ENCODE data around the gene FOXJ2.

Gene FOXJ2

GRCh38 chr12:8033153-8034044 is 883 bp downstream of the FOXJ2 start:
- H3K4me3 ChIP-seq (replicated peaks in 1 of 2; ENCODE audit: low read depth in 2 of 2, low read length in 2 of 2): peak overlapping the region; percentile 88 to 90
- no peak for TF ChIP-seq CTCF (IDR thresholded peaks at IDR 0.05; ENCODE audit: low read depth, low read length)
- DNase-seq (ENCODE audit: low read depth in 2 of 2): peak; percentile 37 to 53

- no peak for TF ChIP-seq CTCF (IDR thresholded peaks at IDR 0.05; ENCODE audit: low read depth, low read length)
- DNase-seq (ENCODE audit: low read depth in 2 of 2): no peak
- H3K4me3 ChIP-seq (replicated peaks in 1 of 2; ENCODE audit: low read depth in 2 of 2, low read length in 2 of 2): peak overlapping the region in 1 of 2 donors; percentile 88
These were observed 2.3 kb downstream of the FOXJ2 start for GRCh38 chr12:8034802-8035201.

GRCh38 chr12:8035440-8036010 is 3.0 kb downstream of the FOXJ2 start:
- H3K4me3 ChIP-seq (replicated peaks in 1 of 2; ENCODE audit: low read depth in 2 of 2, low read length in 2 of 2): no peak overlapping the region
- DNase-seq (ENCODE audit: low read depth in 2 of 2): no peak
- TF ChIP-seq CTCF (IDR thresholded peaks at IDR 0.05; ENCODE audit: low read depth, low read length): no peak

GRCh38 chr12:8036346-8036745 is 3.8 kb downstream of the FOXJ2 start:
- TF ChIP-seq CTCF (IDR thresholded peaks at IDR 0.05; ENCODE audit: low read depth, low read length): no peak
- no peak for DNase-seq (ENCODE audit: low read depth in 2 of 2)
- H3K4me3 ChIP-seq (replicated peaks in 1 of 2; ENCODE audit: low read depth in 2 of 2, low read length in 2 of 2): no peak overlapping the region

- no peak for DNase-seq (ENCODE audit: low read depth in 2 of 2)
- no peak for TF ChIP-seq CTCF (IDR thresholded peaks at IDR 0.05; ENCODE audit: low read depth, low read length)
- no peak overlapping the region for H3K4me3 ChIP-seq (replicated peaks in 1 of 2; ENCODE audit: low read depth in 2 of 2, low read length in 2 of 2)
These were observed 4.6 kb downstream of the FOXJ2 start for GRCh38 chr12:8037046-8037663.

GRCh38 chr12:8037947-8038346 is 5.4 kb downstream of the FOXJ2 start:
- no peak overlapping the region for H3K4me3 ChIP-seq (replicated peaks in 1 of 2; ENCODE audit: low read depth in 2 of 2, low read length in 2 of 2)
- TF ChIP-seq CTCF (IDR thresholded peaks at IDR 0.05; ENCODE audit: low read depth, low read length): no peak
- no peak for DNase-seq (ENCODE audit: low read depth in 2 of 2)
